ENCODE measurements around the gene KATNIP.

Gene KATNIP

DNA sequence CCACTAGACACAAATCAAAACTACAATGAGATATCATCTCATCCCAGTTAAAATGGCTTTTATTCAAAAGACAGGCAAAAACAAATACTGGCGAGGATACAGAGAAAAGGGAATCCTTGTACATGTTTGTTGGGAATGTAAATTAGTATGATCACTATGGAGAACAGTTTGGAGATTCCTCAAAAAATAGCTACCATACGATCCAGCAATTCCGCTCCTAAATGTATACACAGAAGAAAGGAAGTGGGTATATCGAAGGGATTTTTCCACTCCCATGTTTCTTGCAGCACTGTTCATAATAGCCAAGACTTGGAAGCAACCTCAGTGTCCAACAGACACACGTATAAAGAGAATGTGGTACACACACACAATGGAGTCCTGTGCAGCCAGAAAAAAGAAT lies 35.3 kb downstream of the KATNIP start:
- TF ChIP-seq GATA3 (IDR thresholded peaks at IDR 0.05; ENCODE audit: low read depth, low read length), result no peak
- no peak for TF ChIP-seq GATA2 (IDR thresholded peaks at IDR 0.05; ENCODE audit: low read depth, low read length)

DNA sequence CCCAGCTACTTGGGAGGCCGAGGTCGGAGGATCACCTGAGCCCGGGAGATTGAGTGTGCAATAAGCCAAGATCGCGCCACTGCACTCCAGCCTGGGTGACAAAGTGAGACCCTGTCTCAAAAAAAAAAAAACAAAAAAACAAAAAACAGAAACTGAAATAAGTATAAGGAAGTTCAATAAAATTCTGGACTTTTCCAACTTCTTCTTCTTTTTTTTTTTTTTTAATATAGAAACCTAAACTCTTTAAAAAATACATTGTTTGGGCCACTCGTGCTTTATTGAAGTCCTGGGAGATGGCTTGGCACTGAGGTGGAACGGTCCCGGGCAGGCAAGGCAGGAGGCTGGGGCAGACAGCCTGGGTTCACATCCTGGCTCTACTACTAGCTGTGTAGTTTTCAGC lies 36.8 kb downstream of the KATNIP start:
- TF ChIP-seq GATA2 (IDR thresholded peaks at IDR 0.05; ENCODE audit: low read depth, low read length) (no peak), GATA3 (IDR thresholded peaks at IDR 0.05; ENCODE audit: low read depth, low read length) (no peak)

DNA sequence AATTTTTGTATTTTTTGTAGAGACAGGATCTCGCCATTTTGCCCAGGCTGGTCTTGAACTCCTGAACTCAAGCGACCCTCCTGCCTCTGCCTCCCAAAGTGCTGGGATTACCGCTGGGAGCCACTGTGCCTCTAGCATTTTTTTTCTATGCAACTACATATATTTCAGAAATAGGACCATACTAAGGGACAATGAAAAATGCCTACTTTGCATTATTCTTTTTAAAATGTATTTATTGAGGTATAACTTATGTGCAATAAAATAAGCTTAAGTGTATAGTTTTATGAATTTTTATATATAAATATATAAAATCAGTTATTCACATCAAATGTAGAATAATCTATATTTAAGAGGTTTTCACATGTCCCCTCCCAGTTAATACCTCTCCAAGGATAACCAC lies 38.1 kb downstream of the KATNIP start:
- TF ChIP-seq GATA2 (IDR thresholded peaks at IDR 0.05; ENCODE audit: low read depth, low read length) (no peak), GATA3 (IDR thresholded peaks at IDR 0.05; ENCODE audit: low read depth, low read length) (no peak)

DNA sequence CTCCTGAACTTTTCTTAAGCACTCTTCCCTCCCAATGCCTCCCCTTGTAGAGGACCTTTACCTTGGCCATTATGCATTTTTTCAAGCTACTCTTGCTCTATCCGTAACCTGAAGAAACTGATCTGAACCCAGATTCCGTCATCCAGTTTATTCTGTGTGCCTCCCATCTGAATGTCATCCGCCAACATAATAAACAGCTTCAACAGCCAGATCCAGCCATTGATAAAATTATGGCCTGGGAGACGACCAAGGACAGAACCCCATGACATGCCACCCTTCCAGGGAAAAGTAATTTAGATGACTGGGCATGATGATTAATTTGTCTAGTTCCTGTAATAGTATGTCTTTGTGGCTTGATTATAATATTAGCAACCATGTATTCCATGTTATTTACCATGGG lies 41.9 kb downstream of the KATNIP start:
- TF ChIP-seq GATA3 (IDR thresholded peaks at IDR 0.05; ENCODE audit: low read depth, low read length), result peak; percentile 41; the same call in 1 of the 2 replicates
- TF ChIP-seq GATA2 (IDR thresholded peaks at IDR 0.05; ENCODE audit: low read depth, low read length), result peak; percentile 90

DNA sequence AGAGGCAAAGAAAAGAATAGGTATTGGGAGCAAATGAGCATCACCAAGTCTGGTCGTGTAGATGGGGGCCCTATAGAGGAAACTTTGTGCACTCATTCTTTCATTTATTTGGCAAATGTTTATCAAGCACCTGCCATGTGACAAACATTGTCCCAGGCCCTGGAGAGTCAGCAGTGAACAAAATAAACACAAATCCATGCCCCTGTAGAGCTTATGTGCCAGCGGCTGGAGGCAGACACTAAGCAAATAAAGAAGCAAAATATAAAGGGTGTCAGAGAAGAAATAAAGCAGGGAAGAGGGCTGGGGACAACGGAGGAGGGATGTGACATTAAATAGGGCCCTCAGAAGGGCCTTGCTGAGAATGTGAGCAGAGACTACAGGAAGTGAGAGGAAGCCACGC lies 45.5 kb downstream of the KATNIP start:
- TF ChIP-seq GATA3 (IDR thresholded peaks at IDR 0.05; ENCODE audit: low read depth, low read length) (no peak), GATA2 (IDR thresholded peaks at IDR 0.05; ENCODE audit: low read depth, low read length) (no peak)

DNA sequence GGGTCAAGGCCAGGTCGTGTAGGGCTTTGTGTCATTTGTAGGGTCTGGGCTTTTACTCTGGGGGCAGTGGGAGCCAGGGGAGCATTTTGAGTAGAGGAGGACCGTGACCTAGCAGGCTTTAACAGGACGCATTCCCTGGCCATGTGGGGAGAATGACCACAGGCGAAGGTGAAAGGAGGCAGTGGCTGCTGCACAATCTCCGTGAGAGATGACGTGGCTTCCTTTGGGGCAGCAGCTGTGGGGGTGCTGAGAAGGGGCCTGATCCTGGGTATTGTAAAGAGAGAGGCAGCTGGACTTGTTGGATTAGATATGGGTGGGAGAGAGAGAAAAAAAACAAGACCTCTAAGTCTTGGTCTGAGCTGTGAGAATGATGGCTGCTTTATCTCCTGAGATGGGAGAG lies 46.0 kb downstream of the KATNIP start:
- TF ChIP-seq GATA2 (IDR thresholded peaks at IDR 0.05; ENCODE audit: low read depth, low read length), result no peak
- TF ChIP-seq GATA3 (IDR thresholded peaks at IDR 0.05; ENCODE audit: low read depth, low read length), result no peak

DNA sequence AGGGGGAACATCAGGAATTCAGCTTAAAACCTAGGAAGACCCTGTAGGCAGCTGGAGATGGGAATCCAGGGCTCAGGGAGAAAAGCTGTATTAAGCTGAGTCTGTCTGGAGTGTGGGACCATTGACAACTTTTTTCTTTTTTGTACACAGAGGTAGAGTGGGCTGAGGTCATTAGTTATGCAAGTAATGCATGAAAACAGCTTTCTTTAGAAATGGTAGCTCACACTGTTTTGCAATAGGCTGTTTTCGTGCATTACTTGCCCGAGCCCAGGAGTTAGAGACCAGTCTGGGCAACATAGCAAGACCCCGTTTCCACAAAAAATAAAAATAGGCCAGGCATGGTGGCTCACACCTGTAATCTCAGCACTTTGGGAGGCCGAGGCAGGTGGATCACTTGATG lies 46.5 kb downstream of the KATNIP start:
- no peak for TF ChIP-seq GATA2 (IDR thresholded peaks at IDR 0.05; ENCODE audit: low read depth, low read length)
- TF ChIP-seq GATA3 (IDR thresholded peaks at IDR 0.05; ENCODE audit: low read depth, low read length), result no peak

DNA sequence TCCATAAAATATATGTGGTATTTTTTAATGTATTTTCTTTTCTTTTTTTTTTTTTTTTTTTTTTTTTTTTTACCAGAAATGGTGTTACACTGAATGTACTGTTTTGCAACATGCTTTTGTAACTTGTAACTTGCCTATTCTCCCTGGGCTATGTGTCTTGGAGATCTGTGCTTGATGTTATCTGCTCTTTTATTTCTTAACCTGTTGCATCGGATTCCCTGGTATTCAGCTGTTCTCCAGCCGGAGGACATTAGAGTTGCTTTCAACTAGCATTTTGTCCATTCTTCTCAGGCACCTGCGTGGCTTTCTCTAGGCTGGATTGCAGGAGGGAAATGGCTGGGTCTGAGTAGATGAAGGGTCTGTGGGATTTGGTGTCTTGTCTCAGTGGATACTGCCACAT lies 47.4 kb downstream of the KATNIP start:
- TF ChIP-seq GATA2 (IDR thresholded peaks at IDR 0.05; ENCODE audit: low read depth, low read length) (no peak), GATA3 (IDR thresholded peaks at IDR 0.05; ENCODE audit: low read depth, low read length) (no peak)

DNA sequence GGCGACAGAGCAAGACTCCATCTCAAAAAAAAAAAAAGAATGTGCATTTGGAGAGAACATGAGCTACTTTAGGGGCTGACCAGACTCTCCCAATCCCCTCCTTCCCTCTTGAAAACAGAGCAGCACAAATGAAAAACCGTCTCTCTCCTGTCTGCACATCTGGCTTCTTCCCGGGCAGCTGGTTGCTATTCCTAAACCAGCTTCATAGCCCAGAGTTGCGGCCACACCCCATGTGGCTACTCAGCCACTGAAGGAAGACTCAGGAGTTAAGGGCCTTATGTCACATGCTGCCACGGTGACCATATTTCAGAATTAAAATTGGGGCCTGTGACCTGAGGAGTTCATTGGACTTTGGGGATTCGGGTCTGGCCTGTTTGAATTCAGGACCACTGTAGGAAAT lies 48.3 kb downstream of the KATNIP start:
- TF ChIP-seq GATA2 (IDR thresholded peaks at IDR 0.05; ENCODE audit: low read depth, low read length) (no peak), GATA3 (IDR thresholded peaks at IDR 0.05; ENCODE audit: low read depth, low read length) (no peak)

DNA sequence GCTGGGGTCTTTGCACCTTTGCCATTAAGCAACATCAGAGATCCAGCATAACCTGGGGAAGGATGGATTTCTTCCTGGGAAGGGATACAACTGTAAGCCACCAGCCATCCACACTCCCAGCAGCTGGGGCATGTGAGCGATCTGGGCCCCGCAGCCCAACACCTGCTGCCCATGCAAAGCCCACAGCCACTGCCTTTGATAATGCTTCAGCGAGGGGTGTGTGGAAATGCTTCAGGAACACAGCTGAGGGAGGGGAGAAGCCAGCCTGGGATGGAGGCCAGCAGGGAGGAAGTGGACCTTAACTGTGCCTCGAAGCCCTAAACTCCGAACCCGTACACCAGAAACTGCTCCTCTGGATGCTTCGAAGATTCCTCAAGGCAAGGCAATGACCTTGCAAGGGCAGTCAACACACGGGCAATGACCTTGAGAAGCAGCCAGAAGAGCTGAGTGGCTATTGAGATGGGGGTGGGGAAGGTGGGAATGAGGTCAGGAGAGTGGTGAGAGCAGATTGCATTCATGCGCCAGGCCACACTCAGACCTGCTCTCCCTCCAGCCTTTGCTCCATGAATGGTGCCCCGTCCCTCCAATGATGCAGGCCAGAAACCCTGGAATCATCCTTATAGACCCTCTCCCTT lies 49.1 kb downstream of the KATNIP start:
- no peak for TF ChIP-seq GATA3 (IDR thresholded peaks at IDR 0.05; ENCODE audit: low read depth, low read length)
- no peak for TF ChIP-seq GATA2 (IDR thresholded peaks at IDR 0.05; ENCODE audit: low read depth, low read length)

DNA sequence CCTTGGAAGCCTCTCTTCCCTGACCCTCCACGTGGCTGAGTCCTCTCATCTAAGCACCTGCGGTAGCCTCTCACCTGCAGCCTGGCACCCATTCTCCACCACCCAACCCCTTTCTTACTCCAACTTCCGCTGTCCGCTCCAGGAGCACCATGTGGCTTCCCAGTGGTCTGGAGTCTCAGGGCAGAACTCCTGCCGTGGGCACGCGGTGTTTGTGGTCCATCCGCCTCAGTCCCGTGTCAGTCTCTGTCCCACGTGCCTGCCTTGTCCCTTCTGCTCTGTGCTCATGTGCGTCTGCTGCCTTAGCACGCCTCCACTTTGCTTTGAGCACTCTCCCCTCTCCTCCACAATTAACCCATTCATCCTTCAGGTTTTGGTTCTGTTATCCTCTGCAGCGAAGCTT lies 49.7 kb downstream of the KATNIP start:
- no peak for TF ChIP-seq GATA3 (IDR thresholded peaks at IDR 0.05; ENCODE audit: low read depth, low read length)
- no peak for TF ChIP-seq GATA2 (IDR thresholded peaks at IDR 0.05; ENCODE audit: low read depth, low read length)

Data from SH-SY5Y (cell line).